ENCODE data around the gene ISLR.

Gene ISLR

DNA sequence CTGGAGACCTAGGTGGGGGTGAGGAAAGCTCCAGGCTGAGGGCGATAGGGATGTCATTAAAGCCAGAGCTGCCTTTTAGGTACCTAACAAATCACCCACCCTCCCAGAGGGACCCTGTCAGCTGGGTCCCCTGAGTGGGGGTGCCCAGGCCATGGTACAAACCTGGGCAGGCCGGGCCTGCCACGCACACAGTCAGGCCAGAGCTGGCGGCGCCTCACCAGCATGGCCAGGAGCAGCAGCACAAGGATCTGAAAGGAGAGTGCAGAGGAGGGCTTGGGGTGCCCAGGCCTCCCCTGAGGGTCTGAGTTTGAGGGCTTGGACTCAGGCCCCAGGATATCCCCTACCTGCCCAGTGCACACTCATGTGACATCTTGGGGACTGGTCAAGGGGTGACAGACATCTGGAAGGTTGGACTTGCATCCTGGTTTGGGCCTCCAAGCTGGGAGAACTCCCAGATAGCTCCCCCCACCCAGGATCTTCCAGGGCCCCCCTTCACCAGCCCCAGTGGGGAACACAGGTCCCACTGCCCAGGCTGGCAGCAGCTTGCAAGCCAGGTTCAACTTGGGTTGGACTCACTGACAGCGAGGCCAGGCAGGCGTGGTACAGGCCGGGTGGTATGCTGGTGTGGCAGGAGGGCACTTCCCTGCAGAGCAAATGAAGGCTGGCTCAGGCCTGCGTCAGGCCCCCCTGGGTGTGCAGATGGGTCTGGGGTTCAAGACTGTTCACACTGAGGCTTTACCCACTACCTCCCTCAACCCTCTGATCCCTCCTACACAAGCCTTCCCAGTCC lies 23.9 kb downstream of the ISLR start:
- no peak for DNase-seq

DNA sequence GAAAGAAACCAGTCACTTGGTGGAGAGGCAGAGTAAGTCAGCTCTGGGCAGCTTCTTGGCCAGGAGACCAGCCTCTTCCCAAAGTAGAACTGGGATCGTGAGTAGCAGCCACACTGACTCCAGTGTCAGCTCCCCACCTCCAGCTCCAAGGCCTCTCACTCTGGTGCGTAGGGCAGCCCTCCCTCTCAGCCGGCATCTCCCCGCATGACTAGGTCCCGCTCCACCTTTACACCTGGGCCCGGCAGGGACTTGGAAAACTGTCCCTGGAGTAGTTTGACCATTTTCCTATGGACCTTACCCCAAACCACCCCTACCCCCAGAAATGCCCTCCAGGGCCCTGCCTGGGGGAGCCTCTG lies 25.8 kb downstream of the ISLR start:
- DNase-seq: no peak

DNA sequence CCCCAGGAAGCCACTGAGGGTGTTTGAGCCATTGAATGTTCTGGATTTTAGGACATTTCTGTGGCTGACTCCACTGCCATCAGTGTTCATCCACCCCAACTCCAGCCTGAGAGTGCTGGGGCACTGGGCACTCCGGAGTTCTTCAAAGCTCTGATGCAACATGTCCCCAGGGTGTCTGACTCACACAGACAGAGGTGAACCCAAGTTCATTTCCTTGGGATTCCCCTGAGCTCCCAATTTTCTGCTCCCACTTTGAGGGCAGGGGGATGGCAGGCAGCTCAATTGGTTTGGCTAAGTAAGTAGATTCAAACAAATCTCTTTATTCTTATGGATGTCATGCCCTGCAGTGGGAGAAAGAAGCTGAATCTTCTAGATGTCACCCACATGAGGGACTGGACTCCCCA lies 26.9 kb downstream of the ISLR start:
- DNase-seq: no peak

DNA sequence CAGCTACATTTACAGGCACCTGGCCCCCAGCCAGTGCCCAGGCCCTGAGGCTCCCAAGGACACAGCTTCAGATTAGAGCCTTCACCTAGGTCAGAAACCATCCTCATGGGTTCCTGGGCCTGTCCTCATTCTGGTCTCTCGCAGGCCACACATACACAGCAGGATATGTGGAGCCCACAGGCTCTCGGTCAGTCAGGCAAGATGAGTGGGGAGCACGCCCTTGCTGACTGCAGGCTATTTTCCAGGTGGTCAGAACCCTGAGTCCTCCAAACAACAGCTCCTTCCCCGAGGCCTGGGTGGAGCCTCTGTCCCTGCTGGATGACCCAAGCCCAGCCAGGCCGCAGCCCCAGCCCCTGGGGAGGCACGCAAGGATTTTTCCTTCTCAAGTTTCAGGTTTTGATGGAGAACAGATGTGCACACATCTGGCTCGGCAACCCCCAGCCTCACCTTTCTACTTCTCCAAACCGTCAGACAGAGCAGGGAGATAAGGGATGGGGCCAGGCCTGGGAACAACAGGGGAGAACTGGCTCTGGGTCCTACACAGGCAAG lies 27.4 kb downstream of the ISLR start:
- DNase-seq: no peak

DNA sequence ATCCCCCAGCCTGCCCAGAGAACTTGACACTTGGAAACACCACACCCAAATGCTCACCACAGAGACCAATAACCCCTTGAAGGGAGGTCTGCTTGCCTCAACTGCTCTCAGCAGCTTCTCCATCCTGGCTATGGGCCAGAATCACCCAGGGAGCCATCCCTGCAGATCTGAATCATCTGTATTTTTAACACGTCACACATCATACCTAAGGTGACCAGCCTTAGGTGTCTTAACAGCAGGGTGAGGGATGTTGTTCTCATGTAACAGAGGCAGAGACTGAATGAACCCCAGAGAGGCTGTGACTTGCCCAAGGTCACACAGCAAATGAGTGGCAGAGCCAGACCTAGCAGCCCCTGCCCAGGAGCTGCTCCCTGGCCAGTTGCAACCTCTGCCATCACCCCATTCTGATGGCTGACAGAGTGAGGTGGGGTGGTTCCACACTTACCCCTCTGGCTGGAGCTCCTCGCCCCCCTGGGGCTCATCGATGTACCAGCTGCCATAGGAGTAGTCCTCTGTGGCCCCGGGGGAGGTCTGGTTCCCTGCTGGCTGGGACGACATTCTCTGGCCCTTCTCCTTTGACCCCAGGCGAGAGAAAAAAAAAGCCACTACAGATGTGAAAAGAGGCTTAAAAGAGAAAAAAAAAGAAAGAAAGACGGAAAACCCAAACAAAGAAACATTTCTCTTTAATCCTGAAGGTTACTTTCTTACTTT lies 28.4 kb downstream of the ISLR start:
- no peak for DNase-seq

DNA sequence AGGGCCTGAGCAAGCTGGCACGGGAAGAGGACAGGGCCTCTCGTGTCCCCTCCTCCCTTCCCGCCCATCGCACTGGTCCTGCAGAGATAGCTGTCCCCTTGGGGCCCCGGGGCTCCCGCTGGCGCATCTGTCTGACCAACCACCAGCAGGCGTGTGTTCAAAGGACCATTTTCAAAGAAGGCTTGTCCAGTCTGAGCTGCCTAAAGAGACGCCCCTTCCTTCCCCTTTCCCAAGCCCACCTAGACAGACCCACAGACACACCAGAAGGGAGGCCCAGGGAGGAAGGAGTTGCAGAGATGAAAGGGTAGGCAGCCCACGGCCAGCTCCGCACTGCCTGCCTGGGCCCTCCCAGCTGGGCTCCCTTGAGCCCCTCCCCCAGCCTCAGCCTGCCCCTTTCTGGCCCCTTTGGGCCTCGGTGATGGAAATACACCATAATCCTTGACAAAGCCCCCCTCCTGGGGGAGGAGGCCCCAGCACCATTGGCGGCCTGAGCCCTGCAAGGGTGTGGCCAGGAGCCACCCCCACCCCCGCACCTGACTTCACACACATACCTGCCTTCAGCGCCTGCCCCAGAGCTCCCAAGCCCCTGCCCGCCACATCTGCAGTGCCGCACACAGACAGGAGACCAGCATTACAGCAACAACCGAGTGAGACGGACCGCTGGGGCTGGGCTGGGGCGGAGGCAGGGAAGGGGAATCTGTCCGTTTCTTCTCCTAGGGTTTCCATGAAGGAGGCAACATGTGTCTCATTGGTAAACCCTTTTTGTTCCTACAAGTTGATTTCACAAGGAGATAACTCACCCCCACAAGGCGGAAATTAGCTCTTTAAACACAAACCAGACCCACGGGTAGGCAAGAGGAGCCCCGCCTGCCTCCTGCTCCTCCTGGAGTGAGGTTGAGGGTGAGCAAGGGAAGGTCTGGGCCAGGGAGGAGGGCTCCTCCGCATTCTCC lies 29.2 kb downstream of the ISLR start, which contains the start of gene STRA6:
Gene STRA6 (minus strand): TSS at position 336 of the 950 bp plus-strand sequence. CDS start 520 bp downstream, outside the sequence.
- DNase-seq: no peak

DNA sequence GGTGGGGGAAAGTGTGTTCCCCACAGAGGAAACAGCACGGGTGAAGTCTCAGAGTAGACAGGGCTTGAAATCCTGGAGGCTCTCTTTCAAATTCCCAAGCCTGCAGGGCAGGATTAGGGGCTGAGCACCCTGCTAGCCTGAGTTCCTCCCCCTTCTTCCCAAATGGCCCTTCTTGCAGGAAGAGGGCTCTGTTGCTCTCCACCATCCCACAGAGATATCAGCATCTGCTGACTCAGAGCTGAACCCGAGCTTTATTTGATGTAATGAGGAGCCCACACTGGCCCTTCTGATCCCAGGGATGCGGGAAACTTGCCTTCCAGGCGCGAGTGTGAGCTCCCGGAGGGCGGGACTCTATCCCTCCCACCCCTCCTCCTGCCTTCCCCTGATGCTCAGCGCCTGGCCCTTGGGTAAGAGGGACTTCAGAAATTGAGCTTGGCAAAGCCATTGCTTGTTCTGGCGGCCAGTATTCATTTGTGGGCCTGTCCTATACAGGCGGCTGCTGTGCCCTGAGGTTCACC lies 30.5 kb downstream of the ISLR start:
- DNase-seq: no peak

DNA sequence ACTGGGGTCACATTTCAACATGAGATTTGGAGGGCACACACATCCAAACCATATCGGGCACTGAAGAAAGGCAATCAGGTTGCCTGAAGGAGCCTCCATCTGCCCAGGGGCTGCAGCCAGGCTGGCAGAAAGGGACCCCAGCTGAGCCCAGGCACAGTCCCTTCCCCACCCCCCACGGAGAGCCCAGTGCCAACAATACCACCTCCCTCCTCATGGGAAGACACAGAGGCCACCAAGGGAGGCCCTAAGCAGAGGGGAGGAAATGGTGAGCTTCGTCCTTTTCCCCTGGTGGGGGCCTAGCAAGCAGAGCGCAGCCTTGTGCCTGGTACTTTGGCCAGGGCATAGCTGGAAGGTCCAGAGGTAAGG lies 32.1 kb downstream of the ISLR start:
- no peak for DNase-seq

DNA sequence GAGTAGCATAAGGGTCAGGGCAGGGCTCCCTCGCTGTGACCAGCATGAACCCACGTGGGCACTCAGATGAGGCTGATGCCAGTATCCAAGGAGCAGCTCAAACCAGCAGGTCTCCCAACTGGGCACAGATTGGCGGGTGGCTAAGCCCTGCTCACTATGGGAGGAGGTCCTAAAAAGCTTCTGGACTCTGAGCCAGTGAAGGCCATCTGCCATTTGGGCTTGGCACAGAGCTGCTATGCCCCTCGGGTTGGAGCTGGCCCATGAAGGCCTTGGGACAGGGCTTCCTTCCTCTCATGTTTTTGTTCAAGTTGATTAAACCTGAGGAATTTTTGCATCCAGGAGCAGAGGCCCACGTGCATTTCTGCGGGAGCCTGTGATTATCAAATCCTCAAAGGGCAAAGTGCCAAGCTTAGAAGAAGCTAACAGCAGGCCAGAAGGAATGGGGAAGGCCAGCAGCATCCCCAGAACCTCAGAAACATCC lies 33.3 kb downstream of the ISLR start:
- no peak for DNase-seq

DNA sequence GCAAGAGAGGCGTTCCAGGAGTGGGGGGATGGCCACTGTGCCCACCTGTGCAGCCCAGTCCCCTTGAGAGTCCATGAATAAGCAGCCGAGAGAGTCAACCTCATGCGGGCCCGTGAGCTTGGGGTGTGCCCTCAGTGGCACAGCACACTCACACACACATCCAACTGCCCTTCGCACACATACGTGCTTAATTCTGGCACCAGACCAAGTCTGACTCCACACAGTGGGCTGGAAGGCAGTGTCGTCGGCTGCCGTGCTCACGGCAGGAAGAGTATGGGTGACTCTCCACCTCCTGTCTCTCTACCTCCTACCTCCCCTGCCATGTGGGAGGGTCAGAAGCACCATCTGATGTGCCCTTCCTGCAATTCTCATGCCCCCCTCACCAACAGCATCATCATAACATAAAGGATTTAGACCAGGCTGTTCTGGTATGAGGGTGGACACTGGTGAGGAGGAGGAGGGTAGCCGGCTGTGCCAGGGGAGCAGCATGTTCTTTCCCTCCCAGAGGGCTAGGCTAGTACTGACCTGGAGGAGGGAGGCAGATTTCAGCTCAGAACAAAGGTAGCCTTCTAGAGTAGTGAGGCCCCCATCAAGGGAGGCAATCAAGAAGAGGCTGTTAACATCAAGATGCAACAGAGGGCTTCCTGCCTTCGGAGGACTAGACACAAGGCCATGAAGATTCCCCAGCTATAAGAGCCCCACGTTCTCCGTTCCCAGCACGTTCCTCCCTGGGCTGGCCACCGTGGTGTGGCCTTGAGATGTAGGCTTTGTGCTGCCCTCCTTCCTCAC lies 34.3 kb downstream of the ISLR start:
- no peak for DNase-seq

DNA sequence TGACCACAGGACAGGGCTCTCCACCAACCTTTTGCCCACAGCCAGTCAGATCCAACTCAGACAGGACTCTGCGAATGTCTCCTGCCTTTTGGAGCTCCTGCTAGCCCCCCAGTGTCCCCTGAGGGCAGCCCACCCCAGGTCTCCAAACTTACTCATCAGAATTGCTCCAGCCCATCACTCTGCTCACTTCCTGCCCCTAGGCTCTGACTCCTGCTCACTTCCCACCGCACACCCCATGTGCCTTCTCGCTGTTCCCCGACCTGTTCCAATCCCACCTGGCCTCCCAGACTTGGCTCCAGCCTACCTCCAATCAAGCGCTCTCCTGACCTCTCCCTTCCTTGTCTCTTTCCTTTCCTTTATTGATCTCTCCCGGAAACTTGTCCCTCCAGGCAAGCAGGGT lies 35.0 kb downstream of the ISLR start:
- DNase-seq: no peak

DNA sequence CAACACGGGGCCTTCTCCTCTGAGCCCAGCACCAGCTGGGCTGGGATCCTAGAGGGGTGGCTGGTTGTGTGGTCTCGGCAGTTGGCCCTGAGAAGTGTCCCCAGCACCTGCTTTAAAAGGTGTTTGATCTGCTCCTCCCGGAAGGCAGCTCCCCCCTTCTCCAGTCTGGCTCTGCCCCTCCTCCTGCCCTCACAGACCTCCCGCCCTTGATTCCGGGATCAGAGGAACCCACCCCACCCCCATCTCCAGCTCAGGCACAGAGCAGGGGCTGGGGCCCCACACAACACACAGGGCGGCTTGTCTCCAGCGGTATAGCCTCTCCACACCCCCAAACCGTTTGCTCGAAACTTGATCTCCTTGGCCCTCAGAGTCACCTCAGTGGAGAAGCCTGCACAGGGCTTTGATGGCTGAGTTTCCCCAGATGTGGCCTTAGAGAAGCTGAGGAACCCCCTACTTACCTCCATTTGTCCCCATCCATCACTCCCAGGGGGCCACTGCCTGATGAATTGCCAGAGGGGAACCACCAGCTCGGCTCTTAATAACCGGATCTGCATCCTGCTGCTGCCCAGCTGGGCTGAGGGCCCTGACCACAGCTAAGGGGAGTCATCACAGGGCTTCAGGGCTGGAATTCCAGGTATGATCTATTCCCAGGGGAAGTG lies 35.5 kb downstream of the ISLR start:
- no peak for DNase-seq

DNA sequence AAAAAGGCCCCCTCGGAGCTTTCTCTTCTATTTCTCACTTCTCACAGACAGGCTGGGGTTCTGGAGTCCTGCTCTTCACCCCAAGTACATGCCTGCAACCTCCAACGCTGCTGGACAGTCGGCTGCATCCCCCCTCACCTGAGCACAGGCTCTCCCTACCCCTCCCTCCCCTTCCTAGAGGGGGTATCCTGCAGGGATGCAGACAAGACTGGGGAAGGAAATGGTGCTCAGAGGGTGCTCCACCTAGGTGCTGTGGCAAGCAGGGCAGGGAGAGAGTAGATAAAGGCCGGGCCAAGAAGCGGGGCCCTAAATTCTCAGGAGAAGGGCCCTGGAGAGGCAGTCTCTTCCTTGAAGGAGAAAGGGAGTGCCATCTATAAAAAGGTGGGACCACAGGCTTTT lies 36.0 kb downstream of the ISLR start:
- no peak for DNase-seq

DNA sequence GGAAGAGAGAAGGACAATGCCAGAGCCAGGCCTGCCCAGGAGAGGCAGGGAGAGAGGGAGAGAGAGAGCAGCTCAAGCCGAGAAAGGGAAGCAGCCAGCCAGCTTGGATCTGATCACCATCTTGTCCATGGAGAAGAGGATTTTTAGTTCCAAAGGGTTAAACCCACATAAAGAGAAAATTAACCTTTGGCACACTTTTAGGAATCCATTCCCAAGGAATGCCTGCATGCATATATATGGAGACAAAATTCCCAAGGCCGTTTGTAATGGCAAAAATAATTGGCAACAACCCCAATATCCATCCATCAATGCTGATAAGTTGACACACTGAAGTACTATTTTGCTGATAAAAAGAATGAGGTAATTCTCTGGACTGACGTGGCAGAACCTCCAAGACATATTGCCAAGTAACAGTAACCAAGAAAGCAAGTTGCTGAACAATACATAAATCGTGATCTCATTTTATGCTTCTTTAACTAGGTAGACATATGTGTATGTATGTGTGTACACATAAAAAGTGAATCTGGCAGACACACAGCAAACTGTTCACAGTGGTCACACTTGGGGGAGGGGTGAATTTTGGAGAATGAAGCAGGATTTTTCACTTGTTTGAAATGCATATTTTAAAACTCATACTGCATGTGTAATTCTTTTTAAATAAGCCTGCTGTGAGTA lies 36.6 kb downstream of the ISLR start:
- DNase-seq: no peak

DNA sequence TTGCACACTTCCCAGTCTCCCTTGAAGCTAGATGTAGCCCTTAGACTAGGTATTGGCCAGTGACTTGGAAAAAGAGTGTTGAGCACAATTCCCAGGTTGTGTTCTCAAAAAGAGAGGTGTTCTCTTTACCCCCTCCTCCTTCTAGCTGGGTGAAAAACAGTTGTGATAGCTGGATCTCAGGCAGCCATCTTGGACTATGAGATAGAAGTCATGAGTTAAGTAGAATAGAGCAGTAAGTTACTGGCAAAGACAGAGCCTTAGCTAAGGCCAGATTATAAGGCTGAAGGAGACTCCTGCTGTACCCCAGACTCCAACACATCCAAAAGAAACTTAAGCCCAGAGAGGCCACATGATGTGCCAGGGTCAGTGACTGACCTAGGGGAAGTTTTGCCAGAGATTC lies 37.2 kb downstream of the ISLR start:
- no peak for DNase-seq

DNA sequence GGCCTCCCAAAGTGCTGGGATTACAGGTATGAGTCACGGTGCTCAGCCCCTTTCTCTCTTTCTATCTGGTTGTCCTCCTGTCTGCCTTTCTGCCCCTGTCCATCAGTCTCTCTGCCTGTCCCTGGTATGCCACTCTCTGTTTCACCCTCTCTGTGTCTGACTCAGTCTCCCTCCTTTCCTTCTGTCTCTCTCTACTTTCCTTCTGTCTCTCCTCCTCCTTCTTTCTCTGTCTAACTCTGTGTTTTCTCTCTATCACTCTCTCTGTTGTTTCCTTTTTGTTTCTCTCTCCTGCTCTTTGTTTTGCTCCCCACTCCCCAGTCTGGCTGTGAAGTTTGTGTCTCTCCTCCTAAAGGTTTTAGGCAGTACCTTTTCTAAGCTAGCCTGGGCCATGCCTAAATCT lies 38.1 kb downstream of the ISLR start:
- no peak for DNase-seq

DNA sequence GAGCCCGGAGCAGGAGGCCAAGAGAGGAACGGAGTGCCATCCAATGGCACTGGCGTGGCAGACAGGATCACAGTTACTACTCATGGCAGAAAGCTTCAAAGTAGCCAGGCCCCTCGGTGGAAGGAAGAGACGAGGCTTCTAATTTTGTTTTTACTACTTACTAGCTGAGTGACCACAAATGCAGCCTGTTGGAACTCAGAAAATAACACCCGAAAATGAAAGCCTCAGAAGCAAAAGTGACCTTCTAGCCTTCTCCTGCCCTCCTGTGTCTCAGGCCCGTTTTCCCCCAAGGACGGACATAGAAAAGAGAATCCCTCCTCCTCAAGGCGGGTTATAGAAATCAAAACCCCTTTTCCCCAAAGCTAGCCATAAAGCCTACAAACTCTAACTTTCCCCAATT lies 39.0 kb downstream of the ISLR start:
- DNase-seq: no peak

DNA sequence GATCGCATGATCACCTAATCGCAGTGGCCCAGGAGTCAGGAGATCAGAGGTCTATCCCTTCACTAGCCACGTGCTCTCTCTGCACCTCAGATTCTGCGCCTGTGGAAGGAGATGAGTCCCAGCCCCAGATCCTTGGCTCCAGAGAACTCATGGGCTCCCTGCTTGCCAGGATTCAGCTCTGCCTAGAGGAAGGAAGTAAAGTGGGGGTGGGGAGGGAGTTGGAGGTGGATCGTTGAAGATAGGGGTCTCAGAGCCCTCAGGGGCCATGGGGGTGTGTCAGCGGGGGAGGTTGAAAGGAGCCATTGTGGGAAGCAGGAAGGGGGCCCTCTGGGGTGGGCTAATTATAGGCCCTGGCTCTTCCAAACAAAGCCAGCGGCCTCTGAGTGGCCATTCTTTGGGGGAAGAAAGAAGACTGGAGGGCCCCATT lies 40.4 kb downstream of the ISLR start:
- DNase-seq: no peak

DNA sequence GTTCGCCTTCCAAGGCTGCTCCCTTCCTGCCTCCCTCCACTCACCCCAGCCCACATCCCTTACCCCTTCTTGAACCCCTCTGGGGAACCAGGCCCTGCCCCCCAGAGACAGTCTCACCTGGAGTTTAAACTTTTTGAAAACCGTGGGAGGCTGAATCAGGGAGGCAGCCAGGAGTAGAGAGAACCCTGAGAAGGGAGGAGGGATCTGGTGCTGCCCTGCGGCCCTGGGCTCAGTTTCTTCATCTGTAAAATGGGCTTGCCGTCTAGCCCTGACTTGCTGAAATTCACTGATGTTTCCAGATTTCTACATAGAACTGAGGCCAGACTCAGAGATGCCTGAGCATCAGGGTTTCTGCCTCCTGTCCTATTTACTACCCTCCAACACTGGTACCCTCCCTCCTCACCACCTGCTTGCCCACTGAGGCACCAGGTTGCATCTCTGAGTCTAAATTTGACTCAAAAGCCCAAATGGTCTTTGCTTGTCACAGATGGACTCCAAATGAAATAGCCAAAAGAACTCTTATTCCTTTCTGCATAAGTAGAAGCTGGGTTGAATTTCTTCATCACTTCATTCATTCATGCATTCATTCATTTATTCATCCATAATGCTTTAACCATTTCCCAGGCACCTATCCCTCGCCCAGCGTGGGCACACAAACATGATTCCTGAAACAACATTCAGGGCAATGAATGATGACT lies 41.0 kb downstream of the ISLR start:
- DNase-seq: no peak

DNA sequence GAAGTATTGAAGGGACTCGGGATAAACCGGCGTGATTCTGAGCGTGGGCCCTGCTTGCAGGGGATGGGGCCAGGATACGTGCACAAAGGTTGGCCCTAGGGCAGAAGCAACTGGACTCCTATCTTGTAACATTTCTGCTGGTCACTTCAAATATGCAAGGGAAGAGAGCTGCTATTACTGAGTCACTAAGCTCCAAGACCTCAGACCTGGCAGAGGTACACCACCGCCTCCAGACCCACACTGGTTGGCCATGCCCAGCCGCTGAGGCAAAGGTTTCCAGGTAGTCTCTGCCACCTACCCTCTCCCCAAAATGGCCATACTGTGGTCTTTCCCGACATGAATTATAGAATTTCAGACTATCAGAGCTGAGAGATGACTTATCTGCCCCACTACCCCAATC lies 42.4 kb downstream of the ISLR start:
- DNase-seq: no peak
